ENCODE results near the gene INO80D.

DNA sequence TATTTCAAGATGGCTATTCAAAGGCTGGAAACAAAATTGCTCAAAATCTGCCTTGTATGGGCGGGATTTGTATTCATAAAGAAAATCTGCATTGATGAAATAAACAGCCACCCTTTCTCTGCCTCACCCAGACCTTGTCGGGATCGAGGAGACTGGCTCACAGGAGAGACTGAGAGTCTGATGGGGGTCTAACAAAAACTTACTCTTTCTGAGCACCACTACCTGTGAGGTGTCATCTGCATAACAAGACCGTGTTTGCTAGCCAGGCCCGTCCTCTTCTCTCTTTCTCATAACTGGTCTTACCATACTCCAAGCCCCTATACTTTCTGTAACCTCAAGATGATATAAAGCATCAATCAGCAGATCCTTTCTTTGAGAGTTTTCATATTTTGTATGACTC lies 115.6 kb downstream of the INO80D start:
- TF ChIP-seq, protein P1, sequence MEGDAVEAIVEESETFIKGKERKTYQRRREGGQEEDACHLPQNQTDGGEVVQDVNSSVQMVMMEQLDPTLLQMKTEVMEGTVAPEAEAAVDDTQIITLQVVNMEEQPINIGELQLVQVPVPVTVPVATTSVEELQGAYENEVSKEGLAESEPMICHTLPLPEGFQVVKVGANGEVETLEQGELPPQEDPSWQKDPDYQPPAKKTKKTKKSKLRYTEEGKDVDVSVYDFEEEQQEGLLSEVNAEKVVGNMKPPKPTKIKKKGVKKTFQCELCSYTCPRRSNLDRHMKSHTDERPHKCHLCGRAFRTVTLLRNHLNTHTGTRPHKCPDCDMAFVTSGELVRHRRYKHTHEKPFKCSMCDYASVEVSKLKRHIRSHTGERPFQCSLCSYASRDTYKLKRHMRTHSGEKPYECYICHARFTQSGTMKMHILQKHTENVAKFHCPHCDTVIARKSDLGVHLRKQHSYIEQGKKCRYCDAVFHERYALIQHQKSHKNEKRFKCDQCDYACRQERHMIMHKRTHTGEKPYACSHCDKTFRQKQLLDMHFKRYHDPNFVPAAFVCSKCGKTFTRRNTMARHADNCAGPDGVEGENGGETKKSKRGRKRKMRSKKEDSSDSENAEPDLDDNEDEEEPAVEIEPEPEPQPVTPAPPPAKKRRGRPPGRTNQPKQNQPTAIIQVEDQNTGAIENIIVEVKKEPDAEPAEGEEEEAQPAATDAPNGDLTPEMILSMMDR (IDR thresholded peaks at IDR 0.05) = no peak
- no peak for TF ChIP-seq ZFX (IDR thresholded peaks at IDR 0.05; ENCODE audit: borderline replicate concordance)
